A549 treated with AZD2906 at 1 μM for 4 hours (cell line): ENCODE data around the gene METTL13. TPM values are rescaled to one million over a fixed set of nuclear protein-coding genes. Genes with fewer than 3 reads are reported as not detected.

ENCODE experiments used
- total RNA-seq: library from RNA; stranded (reverse); fragments of 200-300 nt; extraction: Qiagen RNA extraction; gene quantifications from 5 replicates; pipeline ENCODE4 v1.2.3, GENCODE V29; 2022

The METTL13 gene
- total RNA-seq: 37.8 to 45.5 TPM (median 43.0 TPM) in 5 replicates

GRCh38 chr1:171781176-171781875, at the start of gene METTL13:
Gene METTL13, plus strand, starts transcription at chr1:171781660. Its CDS starts 308 bp downstream, at chr1:171781968.

GRCh38 chr1:171741872-171742576, 39.4 kb upstream of the METTL13 start, which contains the start of gene VAMP4:
Gene VAMP4, minus strand, starts transcription at chr1:171742065. Its CDS starts 3,651 bp downstream, at chr1:171738414.

GRCh38 chr1:171841050-171841910, 59.8 kb downstream of the METTL13 start, which contains the start of gene DNM3:
Gene DNM3, plus strand, starts transcription at chr1:171841498. Its CDS starts 159 bp downstream, at chr1:171841657.

Other genes with a start within 250 kb of the METTL13 start
- gene MYOCOS, start 159.4 kb upstream of the METTL13 start, total RNA-seq: not detected in 5 replicates
- not detected in 5 replicates for gene MYOC, start 129.0 kb upstream of the METTL13 start, total RNA-seq
- 3.0 to 4.4 TPM (median 4.3 TPM) in 5 replicates for gene VAMP4, start 39.6 kb upstream of the METTL13 start, total RNA-seq
- gene DNM3, start 59.8 kb downstream of the METTL13 start, total RNA-seq: 0.33 to 0.64 TPM (median 0.51 TPM) in 5 replicates